GM12875 (cell line): ENCODE data around the gene IMPACT.

Experiments
- H3K4me3 ChIP-seq: one replicate; pipeline ENCODE4 v1.5.1; 2011; ENCODE audit warnings: low read depth, low read length, control low read depth
- CTCF ChIP-seq: IDR thresholded peaks from 2 replicates; pipeline ENCODE4 v1.5.1; 2011; ENCODE audit warnings: low read depth, mild to moderate bottlenecking, control low read depth, inconsistent platforms, low read length, moderate library complexity, borderline replicate concordance; ENCODE audit not compliant: insufficient read depth

Gene IMPACT

GRCh38 chr18:24403076-24403475 is 23.4 kb upstream of the IMPACT start:
- no peak overlapping the region for H3K4me3 ChIP-seq
- no peak for TF ChIP-seq CTCF

- no peak for TF ChIP-seq CTCF
- H3K4me3 ChIP-seq: no peak overlapping the region
Observed at GRCh38 chr18:24404591-24404990, 21.9 kb upstream of the IMPACT start.

GRCh38 chr18:24408496-24408895 is 18.0 kb upstream of the IMPACT start:
- no peak overlapping the region for H3K4me3 ChIP-seq
- TF ChIP-seq CTCF: no peak

- TF ChIP-seq CTCF: no peak
- no peak overlapping the region for H3K4me3 ChIP-seq
Observed at GRCh38 chr18:24413148-24413547, 13.3 kb upstream of the IMPACT start.

- no peak for TF ChIP-seq CTCF
Observed at GRCh38 chr18:24414349-24415003, 12.0 kb upstream of the IMPACT start.

GRCh38 chr18:24417480-24417879 is 9.0 kb upstream of the IMPACT start:
- no peak for TF ChIP-seq CTCF
- no peak overlapping the region for H3K4me3 ChIP-seq

More at GRCh38 chr18:24414349-24415003, 12.0 kb upstream of the IMPACT start:
- H3K4me3 ChIP-seq: no peak overlapping the region

- no peak for TF ChIP-seq CTCF
- no peak overlapping the region for H3K4me3 ChIP-seq
Observed at GRCh38 chr18:24420551-24420950, 5.9 kb upstream of the IMPACT start.
